Panc1 (cell line): ENCODE data around the gene SH3TC2.

Experiments
- POLR2AphosphoS5 ChIP-seq: IDR thresholded peaks from 2 replicates; pipeline ENCODE4 v1.6.1; 2012; ENCODE audit warnings: mild to moderate bottlenecking, low read depth, low read length, moderate library complexity
- REST ChIP-seq, 2 experiments: IDR thresholded peaks; 2 replicates each; pipeline ENCODE4 v1.6.1; 2011 to 2012; ENCODE audit warnings: low read depth in 2 of 2, control low read depth in 1 of 2, low read length in 1 of 2, mild to moderate bottlenecking in 1 of 2, moderate library complexity in 1 of 2; ENCODE audit not compliant: insufficient read depth in 1 of 2
- SIN3A ChIP-seq: IDR thresholded peaks from 2 replicates; pipeline ENCODE4 v1.6.1; 2012; ENCODE audit warnings: low read depth, mild to moderate bottlenecking, low read length, moderate library complexity, borderline replicate concordance; ENCODE audit not compliant: insufficient read depth
- TF ChIP-seq, protein P1 (sequence below): fragments of 450-650 bp; IDR thresholded peaks from 2 replicates; pipeline ENCODE4 v1.5.1; 2017; ENCODE audit warnings: mild to moderate bottlenecking

DNA sequence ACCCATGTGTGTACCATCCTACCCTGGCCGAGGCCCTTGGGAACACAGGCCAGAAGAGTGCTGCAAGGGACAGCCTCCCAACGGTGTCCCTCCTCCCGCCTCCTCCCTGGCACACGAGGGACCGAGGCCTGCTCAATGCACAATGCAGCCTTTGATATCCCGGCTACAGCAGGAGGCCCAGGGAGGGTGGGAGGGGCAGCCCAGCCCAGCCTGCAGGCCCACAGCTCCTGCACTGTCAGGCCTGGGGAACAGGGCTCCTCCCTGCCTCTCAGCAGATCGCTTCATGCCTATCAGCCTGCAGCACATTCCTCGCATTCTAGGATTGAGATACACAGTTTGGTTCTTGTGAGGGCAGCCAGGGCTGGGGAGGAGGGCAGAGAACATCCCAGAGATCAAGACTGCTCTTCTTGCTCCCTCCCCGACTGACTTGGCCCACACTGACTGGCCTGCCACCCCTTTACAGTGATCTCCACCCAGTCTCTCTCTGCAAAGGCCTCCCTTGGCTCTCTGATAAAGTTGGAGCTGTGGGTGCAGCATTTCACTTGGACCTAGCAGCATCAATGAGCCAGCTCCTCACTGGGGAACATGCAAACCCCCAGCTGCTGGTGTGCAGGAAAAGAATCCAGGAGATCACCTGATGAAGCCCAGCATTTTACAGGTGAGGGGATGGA is at the start of gene SH3TC2:
- TF ChIP-seq, protein P1, sequence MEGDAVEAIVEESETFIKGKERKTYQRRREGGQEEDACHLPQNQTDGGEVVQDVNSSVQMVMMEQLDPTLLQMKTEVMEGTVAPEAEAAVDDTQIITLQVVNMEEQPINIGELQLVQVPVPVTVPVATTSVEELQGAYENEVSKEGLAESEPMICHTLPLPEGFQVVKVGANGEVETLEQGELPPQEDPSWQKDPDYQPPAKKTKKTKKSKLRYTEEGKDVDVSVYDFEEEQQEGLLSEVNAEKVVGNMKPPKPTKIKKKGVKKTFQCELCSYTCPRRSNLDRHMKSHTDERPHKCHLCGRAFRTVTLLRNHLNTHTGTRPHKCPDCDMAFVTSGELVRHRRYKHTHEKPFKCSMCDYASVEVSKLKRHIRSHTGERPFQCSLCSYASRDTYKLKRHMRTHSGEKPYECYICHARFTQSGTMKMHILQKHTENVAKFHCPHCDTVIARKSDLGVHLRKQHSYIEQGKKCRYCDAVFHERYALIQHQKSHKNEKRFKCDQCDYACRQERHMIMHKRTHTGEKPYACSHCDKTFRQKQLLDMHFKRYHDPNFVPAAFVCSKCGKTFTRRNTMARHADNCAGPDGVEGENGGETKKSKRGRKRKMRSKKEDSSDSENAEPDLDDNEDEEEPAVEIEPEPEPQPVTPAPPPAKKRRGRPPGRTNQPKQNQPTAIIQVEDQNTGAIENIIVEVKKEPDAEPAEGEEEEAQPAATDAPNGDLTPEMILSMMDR, result no peak
- TF ChIP-seq POLR2AphosphoS5 (no peak), REST (IDR thresholded peaks at IDR 0.05; ENCODE audit: insufficient read depth in 1 of 2, low read depth in 2 of 2, low read length in 1 of 2) (no peak), SIN3A (no peak)
